ENCODE results near the gene RAB30. TPM values are rescaled to one million over a fixed set of nuclear protein-coding genes. Genes with fewer than 3 reads are reported as not detected.
A peak's percentile ranks its signal among the peaks of the same experiment; 100 is the strongest.
"Not testable (repeated sequence)": the region's sequence is repeated elsewhere in the genome, so short reads cannot be mapped to it uniquely, and the experiment has no call there.

Gene RAB30
- total and polyA plus RNA-seq, 9 donors = 6.8 to 30.4 (median 22.7) TPM

DNA sequence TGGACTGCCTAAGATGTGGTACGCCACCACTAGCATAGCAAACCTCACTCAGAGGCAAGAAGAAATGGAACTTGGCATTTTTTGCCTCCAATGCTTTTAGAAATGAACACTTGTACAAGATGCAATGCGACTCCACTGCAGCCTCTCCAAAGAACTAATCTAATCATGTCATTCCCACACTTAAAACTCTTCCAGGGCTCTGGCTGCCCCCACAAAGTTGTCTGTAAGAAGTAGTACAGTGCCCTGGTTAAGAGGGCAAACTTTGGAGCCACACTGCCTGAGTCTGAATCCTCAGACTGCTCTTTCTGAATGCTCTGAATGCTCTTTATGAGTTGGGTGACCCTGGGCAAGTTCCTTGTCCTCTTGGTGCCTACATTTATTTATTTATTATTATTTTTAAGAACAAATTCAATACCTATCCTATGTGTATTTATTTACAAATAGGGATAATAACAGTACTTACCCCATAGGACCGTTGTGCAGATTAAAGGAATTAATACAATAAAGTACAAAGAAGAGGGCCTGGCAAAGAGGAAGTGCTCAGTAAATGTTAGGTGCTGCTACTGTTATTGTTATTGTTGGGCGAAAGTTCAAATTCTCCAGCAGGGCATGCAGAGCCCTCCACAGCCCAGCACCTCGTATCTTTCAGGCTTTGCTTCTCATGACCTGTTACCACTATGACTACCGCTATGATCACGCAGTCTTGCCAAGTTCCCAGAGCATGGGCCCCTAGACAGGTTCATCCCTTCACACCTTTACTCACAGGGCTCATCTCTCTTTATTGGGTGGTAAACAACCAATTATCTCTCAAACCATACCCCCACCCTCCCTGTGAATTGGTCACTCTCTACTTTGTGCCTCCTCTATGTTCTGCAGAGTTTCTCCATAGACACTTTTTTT, 59.3 kb downstream of the RAB30 start:
- Histone ChIP-seq H3K27ac (no peak overlapping the region), H3K9me3 (no peaks in the 10 kb centered on the region), H3K36me3 (no peaks in the 10 kb centered on the region), H3K4me3 (no peak overlapping the region), H3K27me3 (no peaks in the 10 kb centered on the region), H3K4me1 (ENCODE audit: insufficient read depth) (peaks cover 23% of the 10 kb centered on the region)
- DNase-seq = no peak
- 85 to 93% (median 88%) methylated on average over 7 of the region's 7 CpGs for WGBS, 3 donors
- intact Hi-C loops (cut with DNase I) = no loop called here
- TF ChIP-seq POLR2A (IDR thresholded peaks at IDR 0.05) (no peak), EP300 (IDR thresholded peaks at IDR 0.05) (no peak), CTCF (IDR thresholded peaks at IDR 0.05) (no peak)

DNA sequence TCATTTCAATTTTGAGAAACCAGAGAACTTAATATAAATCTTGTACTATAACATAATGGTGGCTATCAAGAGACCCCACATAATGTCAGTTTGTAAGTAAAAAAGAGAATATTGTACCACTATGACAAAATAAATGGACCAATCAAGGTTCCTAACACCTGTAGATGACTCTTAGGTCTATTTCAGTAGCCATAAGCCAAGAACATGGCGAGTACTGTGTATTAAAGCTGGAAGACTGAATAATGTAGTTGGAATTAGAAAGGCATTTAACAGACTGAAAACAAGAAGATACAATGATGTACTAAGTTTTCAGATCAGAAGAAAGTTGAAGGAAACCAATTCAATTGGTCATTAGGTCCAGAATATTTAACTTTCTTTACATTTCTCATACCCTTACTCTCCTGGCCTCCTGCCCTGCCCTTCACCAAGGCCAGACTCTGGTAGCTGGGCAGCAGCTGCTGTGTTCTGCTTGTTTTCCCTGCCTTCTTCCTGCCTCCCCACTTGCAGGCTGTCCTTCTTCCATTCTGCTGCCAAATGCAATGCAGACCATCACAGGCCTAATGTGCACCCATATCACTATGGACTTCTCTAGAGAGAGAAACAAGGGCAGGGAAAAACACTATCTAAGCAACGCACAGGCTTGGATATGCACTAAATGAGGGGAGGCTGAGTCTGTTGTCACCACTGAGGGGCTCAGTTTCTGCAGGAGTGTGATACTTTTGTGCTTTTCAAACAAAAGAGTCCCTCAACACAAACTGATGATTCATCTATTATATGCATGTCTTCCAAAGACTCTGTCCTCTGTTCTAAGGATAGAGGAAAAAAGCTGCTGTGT, 60.1 kb downstream of the RAB30 start:
- H3K27ac ChIP-seq = peak overlapping the region in 1 of 2 donors; percentile 49
- no peak for DNase-seq
- intact Hi-C loops (cut with DNase I) = no loop called here
- 44 to 71% (median 67%) methylated on average over 2 of the region's 2 CpGs for WGBS, 3 donors
- no peaks in the 10 kb centered on the region for H3K27me3 ChIP-seq
- TF ChIP-seq EP300 (IDR thresholded peaks at IDR 0.05) (no peak), CTCF (IDR thresholded peaks at IDR 0.05) (no peak), POLR2A (IDR thresholded peaks at IDR 0.05) (no peak)
- H3K9me3 ChIP-seq = no peaks in the 10 kb centered on the region
- H3K36me3 ChIP-seq = no peaks in the 10 kb centered on the region
- no peak overlapping the region for H3K4me3 ChIP-seq
- H3K4me1 ChIP-seq (ENCODE audit: insufficient read depth) = peaks cover 28% of the 10 kb centered on the region

GRCh38 chr11:83009999-83010398, 61.7 kb downstream of the RAB30 start:
- peaks cover 28% of the 10 kb centered on the region for H3K4me1 ChIP-seq (ENCODE audit: insufficient read depth)
- no peaks in the 10 kb centered on the region for H3K9me3 ChIP-seq
- no peak overlapping the region for H3K4me3 ChIP-seq
- no peak for DNase-seq
- no peak for TF ChIP-seq CTCF (IDR thresholded peaks at IDR 0.05)
- TF ChIP-seq POLR2A (IDR thresholded peaks at IDR 0.05) = no peak
- no peak for TF ChIP-seq EP300 (IDR thresholded peaks at IDR 0.05)
- intact Hi-C loops (cut with DNase I) = loop anchor here in 1 of 4 donors (10.0 kb wide), 1 partner anchor 65 kb away; the partner anchor contains the start of gene RAB30
- WGBS, 3 donors = 95 to 100% (median 97%) methylated on average over 2 of the region's 2 CpGs
- H3K27me3 ChIP-seq = no peaks in the 10 kb centered on the region
- H3K27ac ChIP-seq = no peak overlapping the region
- H3K36me3 ChIP-seq = no peaks in the 10 kb centered on the region

DNA sequence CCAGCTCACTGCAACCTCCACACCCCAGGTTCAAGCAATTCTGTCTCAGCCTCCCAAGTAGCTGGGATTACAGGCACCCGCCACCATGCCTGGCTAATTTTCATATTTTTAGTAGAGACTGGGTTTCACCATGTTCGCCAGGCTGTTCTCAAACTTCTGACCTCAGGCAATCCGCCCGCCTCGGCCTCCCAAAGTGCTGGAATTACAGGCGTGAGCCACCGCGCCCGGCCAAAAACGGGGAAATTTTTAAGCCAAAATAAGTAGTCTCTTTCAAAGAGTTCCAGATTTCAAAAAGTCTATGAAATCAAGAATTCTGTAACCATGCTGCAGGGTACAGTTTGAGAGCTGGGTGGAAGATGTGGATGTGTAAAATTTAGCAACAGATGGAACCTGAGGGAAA, 62.6 kb downstream of the RAB30 start:
- not testable (repeated sequence) for H3K9me3 ChIP-seq, H3K27me3 ChIP-seq, H3K36me3 ChIP-seq, H3K4me3 ChIP-seq, H3K27ac ChIP-seq, DNase-seq
- H3K4me1 ChIP-seq (ENCODE audit: insufficient read depth) = peaks cover 28% of the 10 kb centered on the region
- intact Hi-C loops (cut with DNase I) = loop anchor here in 1 of 4 donors (10.0 kb wide), 1 partner anchor 66 kb away; the partner anchor contains the start of gene RAB30
- WGBS, 3 donors = 96 to 98% (median 96%) methylated on average over 10 of the region's 10 CpGs
